ENCODE results near the gene MEMO1.

The MEMO1 gene

GRCh38 chr2:31935370-31935769 is 75.4 kb downstream of the MEMO1 start:
- TF ChIP-seq CTCF (IDR thresholded peaks at IDR 0.05; ENCODE audit: borderline replicate concordance, insufficient read depth, low read depth, low read length): no peak
- no peak overlapping the region for H3K4me3 ChIP-seq (ENCODE audit: low read depth, low read length)

GRCh38 chr2:31933066-31933465 is 77.7 kb downstream of the MEMO1 start:
- H3K4me3 ChIP-seq (ENCODE audit: low read depth, low read length): no peak overlapping the region
- no peak for TF ChIP-seq CTCF (IDR thresholded peaks at IDR 0.05; ENCODE audit: borderline replicate concordance, insufficient read depth, low read depth, low read length)

GRCh38 chr2:31932589-31932988 is 78.2 kb downstream of the MEMO1 start:
- TF ChIP-seq CTCF (IDR thresholded peaks at IDR 0.05; ENCODE audit: borderline replicate concordance, insufficient read depth, low read depth, low read length): no peak
- no peak overlapping the region for H3K4me3 ChIP-seq (ENCODE audit: low read depth, low read length)

- TF ChIP-seq CTCF (IDR thresholded peaks at IDR 0.05; ENCODE audit: borderline replicate concordance, insufficient read depth, low read depth, low read length): no peak
- H3K4me3 ChIP-seq (ENCODE audit: low read depth, low read length): no peak overlapping the region
Measured at GRCh38 chr2:31931916-31932315, 78.9 kb downstream of the MEMO1 start.

GRCh38 chr2:31925517-31925916 is 85.3 kb downstream of the MEMO1 start:
- no peak for TF ChIP-seq CTCF (IDR thresholded peaks at IDR 0.05; ENCODE audit: borderline replicate concordance, insufficient read depth, low read depth, low read length)
- no peak overlapping the region for H3K4me3 ChIP-seq (ENCODE audit: low read depth, low read length)

GRCh38 chr2:31923662-31924061 is 87.1 kb downstream of the MEMO1 start:
- H3K4me3 ChIP-seq (ENCODE audit: low read depth, low read length): no peak overlapping the region
- TF ChIP-seq CTCF (IDR thresholded peaks at IDR 0.05; ENCODE audit: borderline replicate concordance, insufficient read depth, low read depth, low read length): no peak

GRCh38 chr2:31922542-31923408 is 88.0 kb downstream of the MEMO1 start:
- no peak overlapping the region for H3K4me3 ChIP-seq (ENCODE audit: low read depth, low read length)
- no peak for TF ChIP-seq CTCF (IDR thresholded peaks at IDR 0.05; ENCODE audit: borderline replicate concordance, insufficient read depth, low read depth, low read length)
